Middle frontal gyrus (tissue), 1 donor: Measurements from ENCODE around the gene SLC25A10.
"Not testable (repeated sequence)": the region's sequence is repeated elsewhere in the genome, so short reads cannot be mapped to it uniquely, and the experiment has no call there.

ENCODE experiments used
- DNase-seq: peaks from one replicate; pipeline ENCODE4 v3.0.0-alpha.2; 2015; ENCODE audit warnings: low spot score; ENCODE audit errors: extremely low spot score

Gene SLC25A10

DNA sequence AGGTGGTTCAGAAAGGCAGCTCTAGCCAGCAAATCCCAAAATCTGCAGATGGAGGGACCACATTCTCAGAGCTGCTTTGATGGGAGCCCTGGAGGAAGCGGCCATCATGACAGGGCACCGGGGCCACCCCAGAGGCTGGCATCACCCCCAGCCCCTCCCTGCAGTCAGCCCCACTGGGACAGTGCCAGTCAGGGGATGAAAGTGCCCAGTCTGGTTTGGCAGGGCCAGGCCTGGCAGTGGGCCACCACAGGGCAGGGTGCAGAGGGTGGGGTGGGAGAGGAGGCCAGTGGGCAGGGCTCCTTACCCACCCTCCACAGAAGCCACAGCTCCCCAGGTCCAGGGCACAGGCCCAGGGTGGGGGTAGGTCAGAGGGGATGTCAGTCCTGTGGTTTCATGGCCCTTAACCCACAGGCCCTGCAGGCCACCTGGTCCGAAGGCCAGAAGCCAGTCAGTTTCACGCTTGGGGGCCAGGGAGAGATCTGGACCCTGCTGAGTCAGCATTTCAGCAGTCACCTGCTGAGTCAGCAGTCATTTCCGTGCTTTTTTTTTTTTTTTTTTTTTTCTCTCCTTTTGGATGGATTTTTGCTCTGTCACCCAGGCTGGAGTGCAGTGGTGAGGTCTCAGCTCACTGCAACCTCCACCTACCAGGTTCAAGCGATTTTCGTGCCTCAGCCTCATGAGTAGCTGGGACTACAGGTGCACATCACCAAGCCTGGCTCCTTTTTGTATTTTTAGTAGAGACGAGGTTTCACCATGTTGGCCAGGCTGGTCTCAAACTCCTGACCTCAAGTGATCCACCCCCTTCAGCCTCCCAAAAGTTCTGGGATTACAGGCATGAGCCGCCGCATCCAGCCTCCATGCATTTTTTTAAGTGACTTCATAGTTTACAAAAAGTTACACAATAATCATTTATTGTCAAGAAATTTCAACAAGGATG is 10.4 kb downstream of the SLC25A10 start:
- no peak for DNase-seq

DNA sequence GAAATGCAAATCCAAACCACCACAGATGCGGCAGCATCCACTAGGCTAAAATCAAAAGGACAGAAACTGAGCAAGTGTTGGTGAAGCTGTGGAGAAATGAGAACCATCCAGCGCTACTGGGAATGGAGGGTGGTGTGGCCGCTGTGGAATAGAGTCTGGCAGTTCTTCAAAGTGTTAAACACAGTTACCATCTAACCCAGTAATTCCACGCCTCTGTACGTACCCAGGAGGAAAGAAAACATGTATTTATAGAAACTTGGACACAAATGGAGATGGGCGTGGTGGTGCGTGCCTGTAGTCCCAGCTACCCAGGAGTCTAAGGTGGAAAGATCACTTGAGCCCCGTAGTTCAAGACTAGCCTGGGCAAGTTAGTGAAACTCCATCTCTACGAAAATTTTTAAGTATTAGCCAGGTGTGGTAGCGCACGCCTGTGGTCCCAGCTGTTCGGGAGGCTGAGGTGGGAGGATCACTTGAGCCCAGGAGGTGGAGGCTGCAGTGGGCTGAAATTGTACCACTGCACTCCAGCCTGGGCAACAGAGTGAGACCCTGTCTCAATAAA is 11.6 kb downstream of the SLC25A10 start:
- no peak for DNase-seq

DNA sequence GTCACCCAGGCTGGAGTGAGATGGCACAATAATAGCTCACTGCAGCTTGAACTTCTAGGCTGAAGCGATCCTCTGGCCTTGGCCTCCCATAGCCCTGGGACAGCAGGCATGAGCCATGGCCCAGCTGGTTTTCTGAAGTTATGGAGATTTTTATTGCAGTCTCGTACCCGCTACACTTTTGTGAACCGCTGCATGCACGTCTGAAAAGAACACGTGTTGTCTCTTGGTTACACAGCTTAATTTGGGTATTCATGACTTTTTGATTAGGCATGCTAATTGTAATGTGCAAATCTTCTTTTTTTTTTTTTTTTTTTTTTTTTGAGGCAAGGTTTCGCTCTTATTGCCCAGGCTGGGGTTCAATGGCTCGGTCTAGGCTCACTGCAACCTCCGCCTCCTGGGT is 13.4 kb downstream of the SLC25A10 start:
- DNase-seq = no peak

DNA sequence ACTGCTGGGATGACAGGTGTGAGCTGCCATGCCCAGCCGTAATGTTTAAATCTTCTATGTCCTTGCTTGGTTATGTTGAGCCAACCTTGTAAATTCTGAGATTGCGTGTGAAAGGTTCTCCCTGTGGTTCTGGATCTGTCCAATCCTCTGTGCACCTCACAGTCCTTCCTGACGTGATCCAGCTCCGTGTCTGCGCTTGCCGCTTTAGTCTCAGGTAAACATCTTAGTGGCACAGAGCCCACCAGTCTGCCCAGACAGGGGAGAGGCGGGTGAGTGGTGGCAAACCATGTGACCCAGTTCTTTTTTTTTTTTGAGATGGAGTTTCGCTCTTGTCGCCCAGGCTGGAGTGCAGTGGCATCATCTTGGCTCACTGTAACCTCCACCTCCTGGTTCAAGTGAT is 13.9 kb downstream of the SLC25A10 start:
- DNase-seq = no peak

DNA sequence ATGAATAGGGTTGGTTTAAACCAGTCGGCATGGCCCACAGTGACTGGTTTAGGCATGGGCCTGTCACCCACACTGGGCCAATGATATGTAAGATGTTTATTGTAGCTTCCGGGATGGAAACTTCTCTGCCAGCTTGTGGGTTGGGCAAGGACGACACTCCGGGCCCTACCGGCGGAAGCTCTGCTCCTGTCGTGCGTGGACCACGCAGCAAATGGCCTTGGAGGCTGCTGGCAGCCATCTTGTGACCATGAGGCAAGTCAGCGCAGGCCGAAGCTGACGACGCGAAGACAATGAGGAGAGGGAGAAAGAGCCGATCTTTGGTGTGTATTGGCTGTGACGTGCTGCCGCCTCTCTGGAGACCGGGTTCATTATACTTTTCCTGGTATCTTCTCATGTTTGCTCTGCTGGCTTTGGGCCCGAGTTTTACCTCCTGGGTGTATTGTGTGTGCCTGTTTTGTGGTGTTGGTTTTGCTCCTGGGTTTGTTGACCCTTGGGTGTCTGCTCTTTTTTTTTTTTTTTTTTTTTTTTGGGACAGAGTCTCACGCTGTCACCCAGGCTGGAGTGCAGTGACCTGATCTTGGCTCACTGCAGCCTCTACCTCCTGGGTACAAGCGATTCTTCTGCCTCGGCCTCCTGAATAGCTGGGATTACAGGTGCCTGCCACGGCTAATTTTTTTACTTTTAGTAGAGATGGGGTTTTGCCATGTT is 15.4 kb downstream of the SLC25A10 start:
- no peak for DNase-seq

DNA sequence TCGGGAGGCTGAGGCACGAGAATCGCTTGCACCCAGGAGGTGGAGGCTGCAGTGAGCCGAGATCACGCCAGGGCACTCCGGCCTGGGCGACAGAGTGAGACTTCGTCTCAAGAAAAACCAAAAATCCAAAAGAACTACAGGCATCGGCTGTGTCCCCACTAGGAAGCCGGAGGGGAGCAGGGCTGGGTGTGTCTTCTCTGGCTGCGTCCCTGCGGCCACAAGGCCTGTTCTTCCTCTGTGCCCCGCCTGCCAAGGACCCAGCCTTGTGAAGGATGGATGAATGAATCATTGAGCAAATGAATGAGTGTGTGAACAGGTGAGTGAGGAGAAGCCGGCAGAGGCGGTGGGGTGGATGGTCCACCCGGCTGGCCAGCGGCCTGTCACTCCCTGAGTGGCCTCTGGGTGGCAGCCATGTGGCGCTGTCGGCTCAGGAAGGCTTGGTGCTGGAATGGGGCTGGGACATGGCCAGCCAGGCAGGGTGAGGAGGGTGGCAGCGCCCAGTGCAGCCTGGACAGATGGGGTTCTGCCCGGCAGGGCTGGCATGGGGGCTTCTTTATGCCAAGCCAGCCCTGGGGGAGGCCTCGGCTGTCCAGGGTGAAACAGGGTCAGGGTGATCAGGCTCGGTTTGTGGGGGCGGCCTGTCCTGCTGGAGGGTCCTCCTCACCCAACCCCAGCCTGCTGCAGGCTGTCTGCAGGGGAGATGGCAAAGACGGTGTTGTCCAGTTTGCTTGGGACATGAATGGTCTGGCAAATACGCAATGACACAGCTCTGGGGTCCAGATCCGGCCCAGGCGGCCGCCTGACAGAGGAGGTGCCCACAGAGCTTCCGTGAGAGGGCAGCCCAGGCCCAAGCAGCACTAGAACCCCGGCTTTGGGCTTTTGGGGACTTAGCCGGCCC is 21.7 kb downstream of the SLC25A10 start:
- DNase-seq = peak; percentile 73

DNA sequence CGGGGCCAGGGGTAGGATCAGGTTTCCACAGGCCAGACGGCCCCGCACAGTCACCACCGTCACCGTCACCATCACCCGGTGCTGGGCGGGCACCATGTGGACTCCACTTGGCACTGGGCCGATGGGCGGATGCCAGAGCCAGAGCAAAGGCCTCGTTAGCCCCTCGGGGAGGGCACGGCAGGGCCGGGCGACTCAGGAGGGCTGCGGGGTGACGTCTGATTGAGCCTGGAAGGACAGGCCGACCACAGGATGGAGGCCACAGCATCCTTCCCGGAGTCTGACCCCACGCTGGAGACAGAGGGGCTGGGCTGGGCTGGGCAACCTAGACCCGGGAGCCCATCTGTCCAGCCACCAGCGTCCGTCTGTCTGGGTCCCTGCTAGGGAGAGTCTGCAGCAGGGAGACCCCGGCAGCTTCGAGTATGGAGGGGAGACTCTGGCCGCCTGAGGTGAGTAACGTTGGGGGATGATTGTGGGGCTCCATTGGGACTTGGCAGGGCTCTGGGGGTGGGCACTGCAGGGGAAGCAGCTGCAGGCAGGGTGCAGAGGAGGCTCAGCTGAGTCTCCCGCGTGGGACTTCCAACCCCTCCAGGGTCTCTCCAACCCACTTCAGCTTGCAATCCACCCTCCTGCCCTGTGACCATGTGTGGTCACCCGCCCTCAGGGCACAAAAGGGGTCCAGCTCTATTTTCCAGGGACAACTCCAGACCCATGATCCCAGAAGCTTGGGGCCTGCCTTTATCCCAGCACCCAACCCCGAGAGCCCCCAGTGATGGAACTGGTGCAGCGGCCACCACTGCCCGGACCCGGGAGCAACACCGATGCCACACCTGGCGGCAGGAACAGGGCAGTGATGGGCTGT is 22.6 kb downstream of the SLC25A10 start:
- DNase-seq = no peak

DNA sequence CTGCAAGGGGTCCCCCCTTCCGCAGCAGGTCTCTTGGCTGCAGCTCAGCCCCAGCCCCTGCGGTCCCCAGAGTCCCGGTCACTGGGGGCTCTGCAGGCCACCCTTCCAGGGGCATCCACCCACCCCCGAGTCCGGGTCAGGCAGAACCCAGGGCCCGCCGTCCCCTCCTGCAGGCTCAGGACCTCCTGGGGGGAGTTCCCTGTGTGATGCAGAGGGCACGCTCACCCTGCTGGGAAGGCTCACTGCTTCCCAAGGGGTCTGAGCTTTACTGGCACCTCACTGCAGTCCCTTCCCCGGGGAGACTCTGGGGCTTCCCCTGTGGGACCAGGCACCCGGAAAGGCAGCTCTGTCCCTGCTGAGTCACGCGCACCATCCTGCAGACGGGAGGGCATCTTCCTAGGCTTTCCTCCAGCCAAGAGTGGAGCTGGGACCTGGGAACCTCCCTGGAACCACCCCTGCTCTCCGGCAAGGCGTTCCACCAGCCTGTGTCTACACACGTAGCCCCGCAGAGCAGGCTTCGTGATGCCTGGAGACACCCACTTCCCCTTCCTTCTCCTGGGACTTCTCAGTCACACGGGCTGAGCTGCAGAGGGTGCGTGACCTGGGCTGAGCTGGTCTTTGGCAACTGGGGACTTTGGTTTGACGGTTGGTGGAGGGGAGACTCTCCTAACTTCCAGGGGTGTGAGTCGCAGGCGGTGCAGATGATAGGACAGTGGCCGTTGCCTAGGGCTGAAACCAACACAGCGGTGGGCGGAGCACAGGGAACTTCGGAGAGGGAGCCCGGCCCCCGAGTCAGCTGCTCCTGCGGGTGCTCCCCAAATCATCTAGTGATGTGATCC is 23.4 kb downstream of the SLC25A10 start:
- no peak for DNase-seq

DNA sequence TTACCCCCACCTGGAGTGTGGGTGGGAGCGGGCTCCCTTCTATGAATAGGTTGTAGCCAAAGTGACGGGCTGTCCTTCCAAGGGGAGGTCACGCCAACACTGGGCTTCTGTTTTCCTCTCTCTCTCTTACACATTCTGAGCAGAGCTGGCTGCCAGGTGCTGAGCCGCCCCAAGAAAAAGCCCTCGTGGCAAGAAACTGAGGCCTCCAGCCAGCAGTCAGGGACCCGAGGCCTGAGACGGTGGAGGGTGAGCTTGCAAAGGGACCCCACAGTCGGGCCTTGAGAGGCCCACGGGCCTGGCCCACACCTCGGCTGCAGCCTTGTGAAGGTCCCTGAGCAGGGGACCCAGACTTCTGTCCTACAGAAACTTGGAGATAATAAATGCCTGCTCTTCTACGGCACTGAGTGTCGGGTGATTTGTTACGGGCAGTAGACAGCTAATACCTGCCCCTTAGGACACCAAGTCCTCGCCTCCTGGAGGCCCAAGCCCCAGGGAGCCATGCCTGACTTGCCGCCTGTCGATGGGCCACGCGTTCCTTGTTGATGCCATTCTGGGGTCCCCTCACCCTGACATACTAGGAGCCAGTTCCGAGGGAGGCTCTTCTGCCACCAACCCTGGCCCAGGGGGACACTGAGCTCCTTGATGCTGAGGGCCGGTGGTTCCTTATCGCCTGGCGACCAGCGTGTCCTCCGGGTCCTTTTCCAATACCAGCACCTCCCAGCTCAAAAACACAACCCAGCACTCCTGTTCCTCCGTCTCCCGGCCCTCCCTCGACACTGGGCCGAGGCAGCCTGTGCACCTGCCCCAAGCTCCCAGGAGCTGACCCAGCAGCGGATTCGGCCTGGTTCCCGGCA is 26.1 kb downstream of the SLC25A10 start:
- no peak for DNase-seq

DNA sequence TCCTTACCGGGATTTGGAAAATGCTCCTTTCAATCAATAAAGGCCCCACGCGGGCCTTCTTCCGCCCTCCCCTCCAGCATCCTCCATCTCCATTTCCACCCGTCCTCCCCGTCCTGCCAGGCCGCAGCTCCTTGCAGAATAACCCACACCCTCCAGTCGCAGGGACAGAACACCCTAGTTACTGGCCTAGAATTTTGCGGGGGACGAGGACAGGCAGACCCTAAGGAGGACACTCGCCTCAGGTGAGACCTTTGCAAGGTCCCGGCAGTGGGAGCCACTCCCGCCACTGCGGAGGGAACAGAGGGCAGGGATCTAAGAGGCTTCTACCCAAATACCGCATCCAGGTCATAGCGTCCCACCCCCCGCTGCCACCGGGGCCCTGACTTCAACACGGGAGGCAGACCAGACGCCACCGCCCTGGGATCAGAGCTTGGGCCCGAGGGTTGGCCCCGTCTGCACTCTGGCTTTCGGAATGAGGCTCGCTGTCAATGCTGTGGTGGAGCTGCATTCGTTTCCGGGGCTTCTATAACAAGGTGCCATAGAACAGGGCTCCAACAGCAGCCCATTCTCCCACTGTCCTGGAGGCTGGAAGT is 26.8 kb downstream of the SLC25A10 start:
- no peak for DNase-seq

DNA sequence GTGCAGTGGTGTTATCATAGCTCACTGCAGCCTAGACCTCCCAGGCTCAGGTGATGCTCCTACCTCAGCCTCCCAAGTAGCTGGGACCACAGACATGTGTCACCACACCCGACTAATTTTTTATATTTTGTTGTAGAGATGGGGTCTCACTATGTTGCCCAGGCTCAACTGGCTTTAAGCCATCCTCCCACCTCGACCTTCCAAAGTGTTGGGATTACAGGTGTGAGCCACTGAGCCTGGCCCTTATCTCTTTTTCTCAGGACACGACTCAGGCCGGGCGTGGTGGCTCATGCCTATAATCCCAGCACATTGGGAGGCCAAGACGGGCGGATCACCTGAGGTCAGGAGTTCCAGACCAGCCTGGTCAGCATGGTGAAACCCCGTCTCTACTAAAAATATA is 27.5 kb downstream of the SLC25A10 start:
- DNase-seq = not testable (repeated sequence)

DNA sequence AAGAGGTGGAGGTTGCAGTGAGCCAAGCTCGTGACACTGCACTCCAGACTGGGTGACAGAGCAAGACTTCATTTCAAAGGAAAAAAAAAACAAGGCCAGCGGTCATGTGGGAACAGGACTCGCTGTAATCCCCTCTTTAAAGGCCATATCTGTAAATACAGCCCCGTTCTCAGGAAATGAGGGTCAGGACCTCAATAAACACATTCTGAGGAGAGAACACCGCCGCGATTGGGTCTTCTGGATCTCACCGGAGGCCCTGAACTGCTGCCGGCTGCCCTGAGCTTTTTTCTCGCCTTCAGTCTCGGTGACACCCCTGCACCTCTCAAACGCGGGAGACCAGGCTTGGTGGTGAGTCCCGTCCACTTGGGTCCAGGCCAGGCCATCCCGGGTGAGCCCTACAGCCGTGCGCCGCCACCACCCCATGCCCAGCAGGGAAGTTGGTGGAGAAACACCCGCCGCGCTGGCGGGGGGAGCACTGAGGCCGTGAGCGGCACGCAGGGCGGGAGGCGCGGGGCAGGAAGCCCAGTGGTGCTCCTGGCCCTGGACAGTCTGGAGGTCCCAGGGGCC is 28.4 kb downstream of the SLC25A10 start:
- DNase-seq = no peak

DNA sequence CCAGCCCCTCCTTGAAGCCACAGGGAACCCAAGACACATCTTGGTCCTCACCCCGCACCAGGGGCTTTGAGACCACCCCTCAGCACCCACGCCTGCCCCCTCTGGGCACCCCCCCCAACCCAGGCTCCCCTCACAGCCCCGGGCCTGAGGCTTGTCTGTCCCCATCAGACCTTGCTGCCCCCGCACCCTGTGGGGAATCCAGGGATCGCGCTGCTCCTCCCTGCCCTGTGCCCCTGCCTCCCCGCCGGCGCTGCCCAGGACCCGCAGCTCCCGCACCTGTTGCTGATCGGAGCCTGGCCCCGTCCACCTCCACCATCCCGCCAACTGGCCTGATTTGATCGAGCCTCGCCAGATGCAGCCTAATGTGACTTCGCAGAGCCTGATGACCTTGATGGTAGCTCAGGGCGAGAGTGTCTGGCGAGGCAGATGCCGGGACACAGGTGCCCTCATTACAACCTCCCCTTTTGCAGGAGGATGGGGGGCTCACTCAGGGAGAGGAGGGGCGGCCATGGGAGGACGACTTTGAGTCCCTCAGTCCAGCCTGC is 29.0 kb downstream of the SLC25A10 start:
- DNase-seq = no peak

DNA sequence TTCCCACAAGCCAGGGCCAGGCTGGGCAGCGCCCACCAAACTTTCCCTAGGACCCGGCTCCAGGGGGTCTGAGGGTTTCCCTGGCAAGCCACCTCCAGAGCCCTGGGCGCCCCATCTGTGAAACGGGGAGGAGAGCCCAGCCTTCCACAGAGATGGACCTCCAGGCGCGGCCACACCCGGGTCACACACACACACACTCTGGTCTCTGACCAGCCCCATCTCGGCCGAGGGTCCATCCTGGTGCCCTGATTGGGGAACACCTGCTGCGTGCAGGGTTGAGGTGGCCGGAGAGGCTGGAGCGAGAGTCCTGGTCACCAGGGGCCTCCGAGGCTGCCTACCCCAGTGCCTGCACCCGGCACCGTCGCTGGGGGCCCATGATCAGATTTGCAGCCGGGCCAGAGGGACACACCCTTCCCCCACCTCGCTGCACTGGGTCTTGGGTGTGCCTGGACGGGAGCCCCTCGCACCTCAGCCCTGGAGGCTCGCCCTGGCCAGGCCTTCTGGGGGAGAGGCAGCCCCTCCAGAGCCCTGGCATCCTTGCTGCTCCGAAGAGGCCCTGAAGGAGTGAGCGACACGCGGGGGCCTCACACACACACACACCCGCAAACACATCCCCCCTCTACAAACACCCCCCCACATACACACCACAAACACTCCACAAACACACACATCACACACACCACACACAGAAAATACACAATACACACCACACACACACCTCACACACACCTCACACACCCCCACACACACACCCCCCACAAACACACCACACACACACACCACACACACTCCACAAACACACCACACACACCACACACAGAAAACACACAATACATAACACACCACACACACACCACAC is 29.7 kb downstream of the SLC25A10 start:
- no peak for DNase-seq
